Measurements from ENCODE around the gene BANF1.

GRCh38 chr11:65977621-65978390, 24.5 kb upstream of the BANF1 start:
- no peak for TF ChIP-seq ZFP30 (CRISPR knock-in tag; IDR thresholded peaks at IDR 0.05)
- no peak for TF ChIP-seq GLIS3 (CRISPR knock-in tag; IDR thresholded peaks at IDR 0.05)
- TF ChIP-seq CSDC2 (CRISPR knock-in tag; IDR thresholded peaks at IDR 0.05) = no peak
- no peak for TF ChIP-seq POU6F1 (CRISPR knock-in tag; IDR thresholded peaks at IDR 0.05; ENCODE audit: borderline replicate concordance, low read depth)
- no peak for TF ChIP-seq PATZ1 (CRISPR knock-in tag; IDR thresholded peaks at IDR 0.05; ENCODE audit: borderline replicate concordance)
